H9 (cell line): Measurements from ENCODE around the gene UCP2. TPM values are rescaled to one million over a fixed set of nuclear protein-coding genes. Genes with fewer than 3 reads are reported as not detected.

Experiments used
- DNase-seq: peaks from one replicate; pipeline ENCODE4 v3.0.0-alpha.2; 2017
- H2AFZ ChIP-seq: one replicate; pipeline ENCODE4 v1.6.1; 2013; ENCODE audit warnings: mild to moderate bottlenecking, low read length, control low read depth, moderate library complexity
- H2AK5ac ChIP-seq: 2 replicates; pipeline ENCODE4 v1.6.1; 2013; ENCODE audit warnings: low read length, control low read depth, mixed read lengths; ENCODE audit not compliant: insufficient read length
- H2BK120ac ChIP-seq: one replicate; pipeline ENCODE4 v1.6.1; 2013; ENCODE audit warnings: low read depth, mild to moderate bottlenecking, low read length, control low read depth, inconsistent platforms; ENCODE audit not compliant: poor library complexity, severe bottlenecking
- H2BK12ac ChIP-seq: 2 replicates; pipeline ENCODE4 v1.6.1; 2013; ENCODE audit warnings: low read length, control low read depth, mixed read lengths, low read depth; ENCODE audit not compliant: insufficient read length
- H2BK15ac ChIP-seq: 2 replicates; pipeline ENCODE4 v1.6.1; 2013; ENCODE audit warnings: low read depth, low read length, control low read depth
- H2BK20ac ChIP-seq: one replicate; pipeline ENCODE4 v1.6.1; 2013; ENCODE audit warnings: low read depth, mild to moderate bottlenecking, low read length, control low read depth, inconsistent platforms; ENCODE audit not compliant: poor library complexity, severe bottlenecking
- H2BK5ac ChIP-seq: 2 replicates; pipeline ENCODE4 v1.6.1; 2013; ENCODE audit warnings: low read length, control low read depth, mixed read lengths; ENCODE audit not compliant: insufficient read length
- H3K14ac ChIP-seq: 2 replicates; pipeline ENCODE4 v1.6.1; 2013; ENCODE audit warnings: low read length, control low read depth; ENCODE audit not compliant: insufficient read depth
- H3K18ac ChIP-seq: 2 replicates; pipeline ENCODE4 v1.6.1; 2013; ENCODE audit warnings: low read depth, mild to moderate bottlenecking, mixed read lengths, low read length, control low read depth; ENCODE audit not compliant: insufficient read length
- H3K23ac ChIP-seq: 2 replicates; pipeline ENCODE4 v1.6.1; 2013; ENCODE audit warnings: low read length, control low read depth, mixed read lengths, low read depth; ENCODE audit not compliant: insufficient read length
- H3K23me2 ChIP-seq: 2 replicates; pipeline ENCODE4 v1.6.1; 2013; ENCODE audit warnings: low read depth, mild to moderate bottlenecking, mixed read lengths, low read length, control low read depth; ENCODE audit not compliant: insufficient read length, poor library complexity, severe bottlenecking
- H3K27ac ChIP-seq: 2 replicates; pipeline ENCODE4 v1.5.1; 2013; ENCODE audit warnings: low read length, control low read depth, mixed read lengths, low read depth; ENCODE audit not compliant: insufficient read length
- H3K27me3 ChIP-seq: 2 replicates; pipeline ENCODE4 v1.6.1; 2013; ENCODE audit warnings: low read length, control low read depth, inconsistent platforms; ENCODE audit not compliant: insufficient read depth
- H3K4ac ChIP-seq: 2 replicates; pipeline ENCODE4 v1.6.1; 2013; ENCODE audit warnings: low read depth, mild to moderate bottlenecking, control low read depth, inconsistent platforms, low read length, moderate library complexity
- H3K4me1 ChIP-seq: 2 replicates; pipeline ENCODE4 v1.6.1; 2013; ENCODE audit warnings: low read length, control low read depth, inconsistent platforms; ENCODE audit not compliant: insufficient read depth
- H3K4me2 ChIP-seq: 2 replicates; pipeline ENCODE4 v1.6.1; 2013; ENCODE audit warnings: low read length, control low read depth, mixed read lengths; ENCODE audit not compliant: insufficient read length, insufficient read depth
- H3K56ac ChIP-seq: 2 replicates; pipeline ENCODE4 v1.6.1; 2013; ENCODE audit warnings: low read depth, mild to moderate bottlenecking, mixed read lengths, low read length, control low read depth; ENCODE audit not compliant: insufficient read length
- H3K79me1 ChIP-seq: 2 replicates; pipeline ENCODE4 v1.6.1; 2013; ENCODE audit warnings: low read depth, mild to moderate bottlenecking, moderate library complexity, low read length, control low read depth, inconsistent platforms; ENCODE audit not compliant: insufficient read depth, poor library complexity, severe bottlenecking
- H3K79me2 ChIP-seq: 2 replicates; pipeline ENCODE4 v1.6.1; 2013; ENCODE audit warnings: low read length, control low read depth, inconsistent platforms; ENCODE audit not compliant: insufficient read depth
- H3K9ac ChIP-seq: 2 replicates; pipeline ENCODE4 v1.6.1; 2013; ENCODE audit warnings: low read length, control low read depth, mixed read lengths; ENCODE audit not compliant: insufficient read length; ENCODE audit errors: extremely low read depth
- H3K9me3 ChIP-seq: one replicate; pipeline ENCODE4 v1.6.1; 2013; ENCODE audit warnings: low read depth, low read length, inconsistent platforms; ENCODE audit not compliant: control insufficient read depth
- H3T11ph ChIP-seq: one replicate; pipeline ENCODE4 v1.6.1; 2013; ENCODE audit warnings: mild to moderate bottlenecking, low read length, control low read depth, inconsistent platforms
- H4K20me1 ChIP-seq: one replicate; pipeline ENCODE4 v1.6.1; 2013; ENCODE audit not compliant: control insufficient read depth, insufficient read length, insufficient read depth
- H4K5ac ChIP-seq: 2 replicates; pipeline ENCODE4 v1.6.1; 2013; ENCODE audit warnings: low read depth, mild to moderate bottlenecking, mixed read lengths, low read length, control low read depth; ENCODE audit not compliant: insufficient read length
- H4K8ac ChIP-seq: replicated peaks from 2 replicates; pipeline ENCODE4 v1.6.1; 2013; ENCODE audit warnings: low read length, control low read depth, mixed read lengths, low read depth; ENCODE audit not compliant: insufficient read length
- H4K91ac ChIP-seq: 2 replicates; pipeline ENCODE4 v1.6.1; 2013; ENCODE audit warnings: low read depth, mild to moderate bottlenecking, moderate library complexity, mixed read lengths, low read length, control low read depth; ENCODE audit not compliant: insufficient read length
- H3K27ac Mint-ChIP-seq, 3 experiments: 2 replicates in 2 of 3; 3 replicates in 1 of 3; pipeline ENCODE4 v1.8.0; 2020 to 2021; ENCODE audit warnings: mixed read lengths in 3 of 3, mild to moderate bottlenecking in 1 of 3, moderate library complexity in 1 of 3
- H3K27me3 Mint-ChIP-seq: 2 replicates; pipeline ENCODE4 v1.8.0; 2021; ENCODE audit warnings: low read depth, mild to moderate bottlenecking, moderate library complexity, mixed read lengths
- H3K36me3 Mint-ChIP-seq, 3 experiments: 2 replicates in 2 of 3; 3 replicates in 1 of 3; pipeline ENCODE4 v1.8.0; 2020 to 2021; ENCODE audit warnings: low read depth in 3 of 3, mixed read lengths in 3 of 3; ENCODE audit not compliant: insufficient read depth in 1 of 3
- H3K4me1 Mint-ChIP-seq, 2 experiments: 2 replicates each; pipeline ENCODE4 v1.8.0; 2020; ENCODE audit warnings: mixed read lengths in 2 of 2
- H3K4me3 Mint-ChIP-seq, 2 experiments: 2 replicates in 1 of 2; 3 replicates in 1 of 2; pipeline ENCODE4 v1.8.0; 2020 to 2021; ENCODE audit warnings: mild to moderate bottlenecking in 2 of 2, mixed read lengths in 2 of 2, moderate library complexity in 1 of 2
- H3K9me3 Mint-ChIP-seq, 2 experiments: 2 replicates in 1 of 2; 3 replicates in 1 of 2; pipeline ENCODE4 v1.8.0; 2020; ENCODE audit warnings: mild to moderate bottlenecking in 2 of 2, mixed read lengths in 2 of 2, moderate library complexity in 1 of 2
- WGBS: extraction: QIAGEN DNeasy Blood & Tissue Kit; methylation state at CpG from one replicate; pipeline ENCODE4 v1.1.7; 2013; ENCODE audit warnings: missing lambda C conversion rate, low lambda C conversion rate, mixed read lengths; ENCODE audit not compliant: insufficient read length; ENCODE audit errors: extremely low coverage; 5-methylcytosine and 5-hydroxymethylcytosine counted together
- total RNA-seq: library from RNA; stranded (reverse); gene quantifications from 2 replicates; pipeline ENCODE4 v1.2.1, GENCODE V29; 2021
- TF ChIP-seq, protein P1 (sequence below): fragments of 200-600 bp; sonication (generic); conservative IDR thresholded peaks from 3 replicates; pipeline ENCODE4 v1.8.0; 2021; ENCODE audit warnings: antibody characterized with exemption, mild to moderate bottlenecking

Gene UCP2
- total RNA-seq, 1 experiment from 2014 or later, result 62.1 TPM

DNA sequence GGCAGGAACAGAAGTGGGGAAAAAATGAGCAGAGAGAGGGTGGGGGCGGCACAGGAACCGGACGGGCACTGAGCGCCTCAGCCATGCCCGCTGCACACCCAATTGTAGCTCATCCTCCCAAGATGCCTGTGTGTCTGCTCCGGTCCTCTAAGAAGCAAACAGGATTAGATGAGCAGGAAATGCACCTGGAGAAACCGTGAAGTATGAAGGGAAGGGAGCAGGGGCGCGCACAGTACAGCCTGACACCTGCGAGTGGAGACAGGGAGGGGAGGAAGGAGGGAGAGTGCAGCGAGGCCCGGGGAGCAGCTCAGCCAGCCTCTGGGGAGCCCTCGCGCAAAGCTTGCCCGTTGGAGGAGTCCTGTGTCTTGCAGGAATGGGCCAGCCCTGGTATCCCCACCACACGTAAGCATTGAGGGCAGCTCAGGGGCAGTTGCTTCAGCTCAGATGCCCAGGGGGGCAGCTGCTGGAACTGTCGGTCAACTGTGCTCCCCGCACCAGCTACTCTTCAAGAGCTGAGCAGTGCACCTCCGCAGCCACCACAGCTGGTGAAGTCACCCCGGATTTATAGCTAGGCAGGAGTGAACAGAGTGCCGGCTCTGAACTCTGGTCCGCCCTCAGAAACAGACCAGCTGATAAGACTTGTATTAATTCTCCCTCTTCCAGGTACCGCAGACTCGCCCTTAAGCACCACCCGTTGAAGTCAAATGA lies 24.8 kb downstream of the UCP2 start:
- Histone ChIP-seq H3K4ac (no peak overlapping the region), H3T11ph (no peak overlapping the region), H3K4me2 (no peak overlapping the region), H2BK15ac (no peak overlapping the region), H2BK5ac (no peak overlapping the region), H3K27ac (no peak overlapping the region), H3K4me1 (no peaks in the 10 kb centered on the region), H3K18ac (no peak overlapping the region), H4K5ac (no peak overlapping the region), H3K23me2 (no peaks in the 10 kb centered on the region), H2BK12ac (no peak overlapping the region), H4K91ac (no peak overlapping the region), H2BK20ac (no peak overlapping the region), H3K9ac (no peak overlapping the region), H3K79me1 (no peaks in the 10 kb centered on the region), H3K23ac (no peak overlapping the region), H4K20me1 (no peaks in the 10 kb centered on the region), H3K14ac (no peak overlapping the region), H3K9me3 (no peaks in the 10 kb centered on the region), H3K79me2 (no peaks in the 10 kb centered on the region), H2BK120ac (no peak overlapping the region), H2AFZ (no peak overlapping the region), H3K56ac (no peak overlapping the region), H3K27me3 (no peaks in the 10 kb centered on the region), H4K8ac (no peak overlapping the region), H2AK5ac (no peak overlapping the region)
- TF ChIP-seq, protein P1, sequence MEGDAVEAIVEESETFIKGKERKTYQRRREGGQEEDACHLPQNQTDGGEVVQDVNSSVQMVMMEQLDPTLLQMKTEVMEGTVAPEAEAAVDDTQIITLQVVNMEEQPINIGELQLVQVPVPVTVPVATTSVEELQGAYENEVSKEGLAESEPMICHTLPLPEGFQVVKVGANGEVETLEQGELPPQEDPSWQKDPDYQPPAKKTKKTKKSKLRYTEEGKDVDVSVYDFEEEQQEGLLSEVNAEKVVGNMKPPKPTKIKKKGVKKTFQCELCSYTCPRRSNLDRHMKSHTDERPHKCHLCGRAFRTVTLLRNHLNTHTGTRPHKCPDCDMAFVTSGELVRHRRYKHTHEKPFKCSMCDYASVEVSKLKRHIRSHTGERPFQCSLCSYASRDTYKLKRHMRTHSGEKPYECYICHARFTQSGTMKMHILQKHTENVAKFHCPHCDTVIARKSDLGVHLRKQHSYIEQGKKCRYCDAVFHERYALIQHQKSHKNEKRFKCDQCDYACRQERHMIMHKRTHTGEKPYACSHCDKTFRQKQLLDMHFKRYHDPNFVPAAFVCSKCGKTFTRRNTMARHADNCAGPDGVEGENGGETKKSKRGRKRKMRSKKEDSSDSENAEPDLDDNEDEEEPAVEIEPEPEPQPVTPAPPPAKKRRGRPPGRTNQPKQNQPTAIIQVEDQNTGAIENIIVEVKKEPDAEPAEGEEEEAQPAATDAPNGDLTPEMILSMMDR, result no peak
- Mint-ChIP-seq H3K36me3 (no peaks in the 10 kb centered on the region), H3K27ac (no peak overlapping the region), H3K4me1 (no peaks in the 10 kb centered on the region), H3K4me3 (no peak overlapping the region), H3K9me3 (peaks cover 0 to 2% of the 10 kb centered on the region in 2 experiments; a peak in 1 of 5 replicates), H3K27me3 (peaks cover 4% of the 10 kb centered on the region; the same call in 1 of the 2 replicates)
- no CpG with 5 or more reads among the region's 25 CpGs for WGBS
- DNase-seq, result no peak
